GM12864 (cell line): ENCODE results near the gene SLC22A4.

ENCODE experiments used
- DNase-seq: peaks from one replicate; pipeline ENCODE4 v3.0.0-alpha.2; 2011; ENCODE audit warnings: low read depth
- H3K4me3 ChIP-seq: 2 replicates; pipeline ENCODE4 v1.5.1; 2011; ENCODE audit warnings: mild to moderate bottlenecking, low read depth, low read length, control low read depth
- CTCF ChIP-seq: IDR thresholded peaks from 2 replicates; pipeline ENCODE4 v1.5.1; 2011; ENCODE audit warnings: low read depth, mild to moderate bottlenecking, moderate library complexity, low read length, control low read depth, inconsistent platforms; ENCODE audit errors: missing control alignments

SLC22A4 gene

GRCh38 chr5:132380741-132381140, 86.5 kb downstream of the SLC22A4 start:
- TF ChIP-seq CTCF = no peak
- H3K4me3 ChIP-seq = no peak overlapping the region
- DNase-seq = no peak

GRCh38 chr5:132381614-132382013, 87.4 kb downstream of the SLC22A4 start:
- no peak overlapping the region for H3K4me3 ChIP-seq
- TF ChIP-seq CTCF = no peak
- DNase-seq = no peak

GRCh38 chr5:132383261-132383660, 89.1 kb downstream of the SLC22A4 start:
- H3K4me3 ChIP-seq = no peak overlapping the region
- no peak for TF ChIP-seq CTCF
- DNase-seq = no peak

- no peak for TF ChIP-seq CTCF
- no peak overlapping the region for H3K4me3 ChIP-seq
- DNase-seq = no peak
These were observed 89.8 kb downstream of the SLC22A4 start for GRCh38 chr5:132383984-132384383.

GRCh38 chr5:132384506-132385050, 90.4 kb downstream of the SLC22A4 start:
- no peak for DNase-seq
- no peak overlapping the region for H3K4me3 ChIP-seq
- no peak for TF ChIP-seq CTCF

GRCh38 chr5:132385326-132386105, 91.3 kb downstream of the SLC22A4 start:
- DNase-seq = no peak

More at GRCh38 chr5:132385326-132386105, 91.3 kb downstream of the SLC22A4 start:
- TF ChIP-seq CTCF = peak; percentile 76
- H3K4me3 ChIP-seq = no peak overlapping the region
